RPMI7951 (cell line): ENCODE data around the gene RPA3. TPM values are rescaled to one million over a fixed set of nuclear protein-coding genes. Genes with fewer than 3 reads are reported as not detected.

ENCODE experiments used
- DNase-seq: peaks from one replicate; pipeline ENCODE4 v3.0.0-alpha.2; 2012; ENCODE audit warnings: low read depth
- total RNA-seq: library from RNA; depleted of rRNA; stranded (reverse); fragments of >200 nt; shearing (Covaris generic); gene quantifications from 2 replicates; pipeline ENCODE4 v1.2.3, GENCODE V29; 2014; rRNA removed

RPA3 gene
- total RNA-seq = 167 and 175 TPM in 2 replicates

DNA sequence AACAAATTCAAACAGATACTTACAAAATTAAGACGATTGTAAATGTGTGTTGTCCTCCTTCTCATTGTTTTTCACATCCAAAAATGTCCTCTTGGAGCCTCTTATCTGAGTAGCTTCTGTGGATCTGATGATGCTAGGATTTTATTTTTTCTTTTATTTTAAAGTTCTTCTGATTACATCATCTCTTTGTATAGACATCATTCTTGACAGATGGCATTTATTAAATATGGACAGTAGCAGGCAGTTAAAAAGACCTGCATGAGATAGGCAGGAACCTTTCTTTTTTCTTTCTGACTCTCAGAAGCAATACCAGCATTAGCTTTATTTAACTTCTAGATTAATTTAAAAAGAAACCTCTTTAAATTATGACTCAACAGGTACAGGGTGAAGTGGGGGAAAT lies at the start of gene RPA3:
TSS of gene RPA3 (minus strand) at position 116 of the 400 bp plus-strand sequence. CDS start 78,189 bp downstream, outside the sequence.
- DNase-seq = no peak

DNA sequence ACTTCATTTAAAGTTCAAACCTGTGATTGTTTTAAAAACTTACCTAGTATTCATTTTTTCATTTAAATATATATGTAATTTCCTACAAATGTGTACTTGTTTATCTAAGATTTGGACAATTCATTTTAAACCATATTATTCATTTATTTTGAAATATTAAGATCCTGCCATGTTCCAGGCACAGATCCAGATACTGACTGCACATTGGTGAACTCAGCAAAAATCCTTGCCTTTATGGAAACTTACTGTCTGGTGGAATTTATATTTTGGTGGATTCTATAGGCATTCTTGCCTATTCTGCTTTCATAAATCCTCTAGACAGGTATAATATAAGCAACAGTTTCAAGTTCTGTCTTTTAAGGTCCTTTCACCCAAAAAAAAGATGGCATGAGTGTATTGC lies 48.3 kb upstream of the RPA3 start:
- DNase-seq = no peak

DNA sequence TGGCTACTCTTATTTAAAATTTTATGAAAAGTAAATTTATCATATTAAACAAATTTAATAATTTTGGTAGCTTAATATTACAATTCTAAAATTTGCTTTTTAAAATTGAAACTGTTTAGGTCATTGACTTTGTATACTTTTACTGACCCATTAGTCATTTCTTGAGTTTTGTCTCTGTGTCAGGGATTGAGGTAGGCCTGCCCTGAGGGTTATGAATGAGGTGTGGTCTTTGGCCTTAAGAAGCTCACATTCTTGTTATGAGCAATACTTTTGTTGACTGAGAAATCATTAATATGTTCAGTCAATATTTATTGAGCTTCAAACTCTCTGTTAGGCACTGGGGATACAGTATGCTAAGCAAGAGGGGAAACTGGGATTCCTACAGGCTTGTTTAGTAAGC lies 47.0 kb upstream of the RPA3 start:
- DNase-seq = no peak

GRCh38 chr7:7764520-7765396 lies 46.4 kb upstream of the RPA3 start:
- no peak for DNase-seq

GRCh38 chr7:7761974-7762779 lies 43.8 kb upstream of the RPA3 start:
- DNase-seq = peak; percentile 73

GRCh38 chr7:7761340-7761973 lies 43.0 kb upstream of the RPA3 start:
- DNase-seq = peak; percentile 65

DNA sequence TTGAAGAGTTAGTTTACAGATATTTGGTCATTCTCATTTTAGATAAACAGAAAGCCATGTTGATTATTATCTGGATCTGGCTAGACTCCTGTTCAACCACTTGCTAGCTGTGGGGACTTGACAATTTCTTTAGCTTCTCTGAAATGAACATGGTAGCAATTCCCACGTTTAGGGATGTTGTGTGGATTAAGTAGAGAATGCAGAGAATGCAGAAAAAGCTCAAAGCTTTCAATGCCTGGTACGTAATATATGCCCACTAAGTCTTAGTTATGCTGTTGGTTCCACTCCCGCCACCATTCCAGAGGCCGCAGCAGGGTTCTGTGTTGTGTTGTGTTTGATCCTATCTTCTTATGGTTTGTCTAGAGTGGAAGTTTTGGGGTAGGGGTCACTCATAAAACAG lies 39.2 kb upstream of the RPA3 start:
- DNase-seq = no peak

- no peak for DNase-seq
Measured at GRCh38 chr7:7756577-7756976, 38.2 kb upstream of the RPA3 start.

DNA sequence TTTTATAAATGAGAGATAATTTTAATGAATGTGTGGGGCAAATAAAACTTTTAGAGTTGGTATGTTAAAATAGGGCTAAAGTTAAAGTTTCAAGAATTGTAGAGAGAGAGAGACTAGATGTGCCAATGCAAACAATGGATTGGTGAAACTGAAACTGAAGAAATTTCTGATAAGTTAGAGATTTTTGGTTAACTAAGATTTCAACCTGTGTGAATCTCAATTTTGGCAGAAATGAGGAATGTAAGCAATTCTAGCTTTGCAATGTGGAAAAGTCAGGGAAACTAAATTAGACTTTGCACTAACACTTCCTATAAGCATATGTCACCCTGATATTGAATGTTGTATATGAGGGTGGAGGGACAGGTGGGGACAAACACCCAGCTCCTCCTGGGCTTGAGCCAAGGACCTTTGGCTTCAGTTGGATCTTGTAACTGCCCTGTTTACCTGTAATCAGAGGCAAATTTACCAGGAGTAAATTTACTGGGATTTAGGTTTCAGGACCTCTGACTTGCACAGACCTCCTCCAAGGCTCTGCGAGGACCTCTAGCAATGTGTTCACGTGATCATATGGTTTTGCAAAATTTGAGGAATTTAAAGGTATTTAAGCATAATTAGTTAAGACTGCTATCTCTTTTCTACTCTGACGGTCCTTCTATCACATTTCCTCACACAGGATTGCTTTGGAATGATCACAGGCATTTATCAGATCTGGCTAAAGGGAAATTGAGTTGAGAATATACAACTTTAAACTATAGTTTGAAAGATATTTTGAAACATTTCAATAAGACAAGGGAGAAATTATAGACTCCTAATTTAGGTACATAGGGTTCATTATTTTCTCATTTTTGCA lies 33.1 kb upstream of the RPA3 start:
- DNase-seq = no peak

GRCh38 chr7:7750571-7751242 lies 32.3 kb upstream of the RPA3 start:
- DNase-seq = no peak

DNA sequence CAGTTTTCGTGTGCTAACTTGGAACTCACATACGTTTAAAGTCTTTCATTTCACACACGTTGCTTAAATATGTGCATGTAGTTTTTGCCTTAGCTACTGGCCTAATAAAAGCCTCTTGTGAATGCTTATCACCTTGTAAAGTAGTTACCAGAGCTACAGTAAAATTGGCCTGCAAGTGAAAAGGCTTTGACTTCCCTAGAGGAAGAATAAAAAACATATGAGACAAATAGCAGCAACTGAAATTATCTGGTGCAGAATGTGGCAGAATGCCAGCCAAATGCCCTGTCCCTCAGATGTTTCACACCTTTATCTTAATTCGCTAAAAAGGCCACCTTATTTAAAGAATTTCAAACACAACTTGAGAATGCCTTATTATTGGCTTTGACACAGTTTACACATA lies 28.1 kb upstream of the RPA3 start:
- no peak for DNase-seq

- DNase-seq = no peak
Measured at GRCh38 chr7:7745966-7746365, 27.6 kb upstream of the RPA3 start.

DNA sequence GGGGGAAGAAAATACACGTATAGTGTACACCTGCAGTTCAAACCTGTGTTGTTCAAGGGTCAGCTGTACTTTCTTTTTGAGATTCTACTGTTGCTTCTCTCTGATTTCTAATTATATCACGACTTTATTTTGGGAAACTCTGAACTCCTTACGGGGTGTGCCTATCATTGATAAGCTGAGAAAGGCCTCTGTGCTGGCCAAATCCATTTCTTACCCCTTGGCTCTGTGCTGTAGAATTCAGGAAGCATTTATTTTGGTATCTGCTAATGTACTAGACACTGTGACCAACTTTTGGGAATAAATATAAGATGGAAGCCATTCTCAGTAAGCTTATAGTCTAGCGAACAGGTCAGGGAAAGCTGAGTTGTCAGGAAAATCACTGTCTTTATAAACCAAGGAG lies 26.9 kb upstream of the RPA3 start:
- DNase-seq = no peak

DNA sequence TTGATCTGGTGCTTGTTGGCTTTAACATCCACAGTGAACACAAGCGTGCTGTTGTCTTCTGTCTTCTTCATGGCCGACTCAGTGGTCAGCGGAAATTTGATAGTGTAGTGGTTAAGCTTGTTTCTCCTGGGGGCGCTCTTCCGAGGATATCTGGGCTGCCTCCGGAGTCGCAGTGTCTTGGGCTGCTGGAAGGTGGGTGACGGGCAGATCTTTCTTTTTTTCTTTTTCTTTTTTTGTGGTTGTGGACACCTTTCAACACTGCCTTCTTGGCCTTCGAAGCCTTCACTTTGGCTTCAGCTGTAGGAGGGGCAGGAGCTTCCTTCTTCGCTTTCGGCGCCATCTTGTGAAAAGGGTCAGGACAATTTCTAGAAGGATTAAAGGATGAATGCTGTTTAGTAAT lies 23.8 kb upstream of the RPA3 start:
- DNase-seq = no peak

- no peak for DNase-seq
Measured at GRCh38 chr7:7740037-7740355, 21.6 kb upstream of the RPA3 start.

- no peak for DNase-seq
Measured at GRCh38 chr7:7739204-7740036, 21.0 kb upstream of the RPA3 start.

GRCh38 chr7:7738622-7739021 lies 20.2 kb upstream of the RPA3 start:
- DNase-seq = no peak

DNA sequence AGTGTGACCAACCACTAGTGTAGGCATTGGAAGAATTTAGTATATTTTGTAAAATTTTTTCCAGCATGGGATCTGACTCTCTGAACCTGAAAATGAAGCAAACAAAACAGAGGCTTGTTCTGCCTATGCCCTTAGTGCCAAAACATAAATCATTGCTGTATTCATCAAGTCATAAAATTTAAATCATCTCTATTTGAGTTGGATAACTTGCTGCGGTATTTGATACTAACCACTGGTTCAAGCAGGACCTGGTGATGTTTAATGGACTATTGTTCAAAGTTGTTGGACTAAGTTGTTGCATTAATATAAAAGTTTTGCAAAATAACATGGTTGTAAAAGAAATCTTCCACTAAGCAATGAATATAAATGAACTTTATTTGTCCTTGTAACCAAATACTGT lies 19.8 kb upstream of the RPA3 start:
- DNase-seq = no peak

- no peak for DNase-seq
Measured at GRCh38 chr7:7737674-7738073, 19.3 kb upstream of the RPA3 start.

- no peak for DNase-seq
Measured at GRCh38 chr7:7736671-7737070, 18.3 kb upstream of the RPA3 start.
